ENCODE results near the gene BMP5.

Gene BMP5

DNA sequence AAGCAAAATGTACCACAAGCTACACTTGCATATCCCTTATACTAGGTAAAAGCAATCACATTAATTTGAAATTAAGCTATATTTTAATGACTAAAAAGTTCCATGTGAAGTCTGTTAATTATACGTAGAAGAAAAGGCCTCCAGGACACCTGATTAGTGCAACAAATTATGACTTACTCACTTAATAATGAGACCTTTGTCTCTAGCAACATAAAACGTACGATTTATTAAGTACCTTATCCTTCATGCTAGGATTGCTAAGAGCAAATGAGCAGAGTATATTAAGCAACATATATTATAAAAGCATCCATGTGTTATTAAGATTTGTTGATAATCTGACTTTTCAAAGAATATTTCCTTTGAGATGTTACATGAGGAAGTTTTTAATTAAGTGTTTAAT is 2.5 kb downstream of the BMP5 start:
- no peak for DNase-seq (ENCODE audit: low spot score)

- DNase-seq (ENCODE audit: low spot score): no peak
Measured at GRCh38 chr6:55870181-55870813, 5.1 kb downstream of the BMP5 start.

- no peak for DNase-seq (ENCODE audit: low spot score)
Measured at GRCh38 chr6:55869674-55870073, 5.7 kb downstream of the BMP5 start.

GRCh38 chr6:55868771-55869479 is 6.5 kb downstream of the BMP5 start:
- no peak for DNase-seq (ENCODE audit: low spot score)

DNA sequence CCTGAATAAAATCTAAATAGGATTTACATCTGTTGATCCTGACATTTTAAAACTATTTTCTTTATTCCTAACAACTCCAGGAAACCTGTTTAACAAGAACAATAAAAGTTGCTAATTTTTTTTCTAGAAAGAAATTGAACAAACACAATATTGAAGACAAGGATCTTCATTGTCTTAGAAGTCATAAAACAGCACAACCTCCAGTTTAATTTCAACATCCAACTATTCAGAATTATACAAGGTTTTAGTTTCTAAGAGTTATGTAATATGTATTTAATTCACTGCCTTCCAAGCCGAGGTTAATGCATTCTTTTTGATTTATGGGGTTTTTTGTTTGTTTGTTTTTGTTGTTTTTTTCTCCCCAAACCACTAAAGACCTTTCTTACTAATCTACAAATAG is 7.2 kb downstream of the BMP5 start:
- DNase-seq (ENCODE audit: low spot score): no peak

- DNase-seq (ENCODE audit: low spot score): no peak
Measured at GRCh38 chr6:55866128-55866527, 9.3 kb downstream of the BMP5 start.

DNA sequence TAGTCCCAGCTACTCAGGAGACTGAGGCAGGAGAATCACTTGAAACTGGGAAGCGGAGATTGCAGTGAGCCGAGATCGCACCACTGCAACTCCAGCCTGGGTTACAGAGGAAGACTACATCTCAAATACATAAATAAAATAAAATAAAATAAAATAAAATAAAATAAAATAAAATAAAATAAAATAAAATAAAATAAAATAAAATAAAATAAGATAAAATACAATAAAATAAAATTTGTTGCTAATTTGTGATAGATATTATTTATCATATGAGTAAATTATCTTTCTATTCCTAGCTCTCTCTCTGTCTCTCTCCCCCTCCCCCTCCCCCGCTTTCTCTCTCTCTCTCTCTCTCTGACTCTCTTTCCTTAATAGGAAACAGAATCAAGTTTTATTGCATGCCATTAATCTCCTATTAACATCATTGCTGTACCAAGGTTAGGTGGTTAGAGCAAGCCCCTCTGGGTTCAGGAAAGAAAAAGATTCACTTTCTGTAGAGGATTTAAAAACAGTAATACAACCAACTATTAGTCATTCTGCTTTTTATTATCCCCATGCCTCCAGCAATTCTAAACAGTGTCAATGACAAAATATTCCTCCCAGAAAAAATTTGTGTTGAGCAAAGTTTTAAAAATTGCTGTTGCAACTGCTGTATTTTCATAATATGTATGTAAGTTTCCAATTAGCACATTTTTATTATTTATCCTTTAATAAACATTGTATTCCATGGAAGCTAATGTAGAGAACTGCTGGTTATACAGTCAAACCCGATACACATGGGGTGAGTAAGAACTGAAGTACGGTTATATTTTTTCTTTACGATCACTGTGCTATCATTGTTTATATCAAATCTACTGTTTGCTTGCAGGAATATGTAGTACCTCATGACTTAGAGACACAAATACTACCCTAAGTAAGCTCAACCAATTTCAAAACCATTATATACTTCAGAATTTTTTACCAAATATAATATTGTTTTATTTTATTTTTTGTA is 22.1 kb downstream of the BMP5 start:
- no peak for DNase-seq (ENCODE audit: low spot score)

GRCh38 chr6:55841341-55841740 is 34.0 kb downstream of the BMP5 start:
- DNase-seq (ENCODE audit: low spot score): no peak

- DNase-seq (ENCODE audit: low spot score): no peak
Measured at GRCh38 chr6:55839080-55839479, 36.3 kb downstream of the BMP5 start.

DNA sequence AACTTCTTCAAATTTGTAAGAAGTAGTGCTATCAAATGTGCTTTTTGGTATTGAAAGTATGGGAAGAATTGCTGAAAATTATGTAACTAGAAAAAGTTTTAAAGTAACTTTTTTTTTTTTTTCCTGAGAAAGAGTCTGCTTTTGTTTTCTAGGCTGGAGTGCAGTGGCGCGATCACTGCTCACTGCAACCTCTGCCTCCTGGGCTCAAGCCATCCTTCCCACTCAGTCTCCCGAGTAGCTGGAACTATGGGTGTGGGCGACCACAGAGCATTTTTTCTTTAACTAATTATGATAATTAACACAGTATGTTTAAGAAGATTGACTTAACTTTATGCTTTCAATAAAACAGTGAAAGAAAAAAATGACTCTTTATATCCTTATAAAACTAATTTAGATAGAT is 38.4 kb downstream of the BMP5 start:
- DNase-seq (ENCODE audit: low spot score): no peak

DNA sequence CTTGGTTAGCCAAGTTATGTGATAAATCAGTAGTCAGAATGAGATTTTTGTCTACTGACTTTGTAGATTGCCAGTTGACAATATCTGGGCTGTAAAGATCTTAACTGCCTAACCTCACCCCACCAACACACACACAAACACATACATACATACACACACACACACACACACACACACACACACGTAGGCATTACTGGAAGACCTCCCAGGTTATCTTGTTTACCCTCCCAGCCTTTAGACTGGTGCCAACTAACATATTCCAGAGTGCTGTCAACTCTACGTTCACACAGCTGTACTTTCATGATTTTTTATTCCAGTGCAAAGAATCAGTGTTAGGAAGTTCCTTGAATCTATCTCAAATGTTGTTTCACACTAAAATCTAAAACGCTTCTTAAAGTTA is 38.9 kb downstream of the BMP5 start:
- DNase-seq (ENCODE audit: low spot score): no peak

DNA sequence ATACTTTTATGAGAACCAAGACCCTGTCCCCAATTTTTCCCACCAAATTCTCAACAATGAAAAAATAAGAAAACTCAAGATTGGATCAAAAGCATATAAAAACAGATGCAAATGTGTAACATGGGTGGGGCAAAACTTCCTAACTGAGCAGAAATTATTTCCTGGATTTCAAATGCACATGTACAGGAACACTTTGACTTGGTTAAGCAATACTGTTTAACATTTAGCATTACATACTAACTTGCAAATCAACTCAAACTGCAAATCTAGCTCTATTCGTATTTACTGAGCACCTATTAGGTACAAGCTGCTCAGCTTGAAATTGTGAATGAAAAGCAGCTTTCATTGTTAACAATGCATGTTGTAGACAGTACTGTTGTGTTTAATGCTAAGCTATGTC is 40.2 kb downstream of the BMP5 start:
- DNase-seq (ENCODE audit: low spot score): no peak

DNA sequence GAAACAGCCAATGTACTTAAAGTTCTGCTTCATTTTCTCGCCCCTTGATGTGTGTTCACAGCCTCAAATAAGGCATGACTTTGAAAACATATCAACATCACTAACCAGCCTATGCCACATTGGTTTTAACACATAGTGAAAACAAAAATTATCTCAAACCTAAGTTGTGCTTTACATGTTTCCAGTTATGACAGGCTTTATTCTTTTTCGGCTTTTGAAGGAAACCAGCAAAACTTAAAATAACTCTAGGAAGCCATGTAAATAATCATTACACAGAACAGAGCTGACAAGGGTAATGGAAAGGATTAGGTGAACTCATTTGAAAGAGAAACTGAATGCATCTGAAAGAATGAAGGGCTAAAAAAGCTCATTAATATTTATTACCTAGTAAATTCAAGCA is 42.1 kb downstream of the BMP5 start:
- DNase-seq (ENCODE audit: low spot score): no peak

GRCh38 chr6:55827818-55828522 is 47.4 kb downstream of the BMP5 start:
- no peak for DNase-seq (ENCODE audit: low spot score)

DNA sequence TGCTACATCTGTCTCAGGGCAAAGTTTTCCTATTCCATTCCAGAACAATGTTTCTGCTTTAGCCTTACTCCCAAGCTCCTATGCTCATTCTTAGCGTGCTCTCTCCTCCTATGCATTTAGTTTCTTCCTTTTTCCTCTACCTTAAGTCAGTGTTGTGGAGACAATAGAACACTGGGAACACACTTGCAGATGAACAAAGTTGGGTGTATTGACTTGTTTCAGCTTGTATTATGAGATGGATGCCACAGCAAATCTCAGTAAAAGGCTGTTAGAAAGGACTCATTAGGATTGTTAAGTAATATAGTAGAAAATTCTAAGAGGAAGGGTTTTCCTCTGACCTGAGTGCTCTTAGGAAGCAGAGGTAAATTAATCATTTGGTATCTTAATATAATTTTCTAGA is 48.4 kb downstream of the BMP5 start:
- no peak for DNase-seq (ENCODE audit: low spot score)

GRCh38 chr6:55825402-55826051 is 49.9 kb downstream of the BMP5 start:
- no peak for DNase-seq (ENCODE audit: low spot score)

- no peak for DNase-seq (ENCODE audit: low spot score)
Measured at GRCh38 chr6:55822815-55823214, 52.6 kb downstream of the BMP5 start.

GRCh38 chr6:55822005-55822404 is 53.4 kb downstream of the BMP5 start:
- DNase-seq (ENCODE audit: low spot score): no peak

GRCh38 chr6:55820696-55821095 is 54.7 kb downstream of the BMP5 start:
- DNase-seq (ENCODE audit: low spot score): no peak

DNA sequence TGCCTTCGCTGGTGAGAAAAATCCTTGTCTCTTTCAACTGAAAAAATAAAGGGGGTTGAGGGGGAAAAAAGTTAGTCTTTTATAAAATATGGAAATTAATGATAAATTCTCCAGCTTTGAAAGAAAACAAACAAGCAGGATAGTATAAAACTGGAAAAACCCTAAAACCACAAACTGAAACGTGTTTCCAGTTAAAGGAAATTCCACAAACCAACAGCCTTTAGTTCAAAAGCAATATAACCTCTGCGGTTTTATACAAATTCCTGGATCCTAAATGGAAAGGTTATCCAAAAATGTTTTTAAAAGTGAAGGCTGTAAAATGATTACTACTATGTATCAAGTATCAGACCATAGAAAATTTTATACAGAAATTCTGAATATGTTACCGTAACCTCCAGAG is 55.6 kb downstream of the BMP5 start:
- DNase-seq (ENCODE audit: low spot score): no peak

DNA sequence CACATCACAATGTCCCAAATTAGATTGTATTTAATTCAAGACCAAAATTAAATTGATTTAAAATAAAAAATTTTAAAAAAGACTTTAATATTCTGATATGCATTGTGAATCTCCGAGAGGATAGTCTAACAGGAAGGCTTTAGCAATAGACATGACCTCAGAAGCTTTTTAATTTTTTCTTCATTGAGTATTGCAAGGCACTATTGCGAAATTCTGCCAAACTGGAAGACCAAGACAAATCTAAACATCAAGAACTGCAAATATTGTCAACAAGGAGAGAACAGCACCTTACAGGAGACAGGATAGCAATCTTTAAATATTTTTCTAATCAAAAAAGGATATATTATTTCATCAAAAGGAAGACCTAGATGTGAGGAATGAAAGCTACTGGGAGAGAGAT is 56.9 kb downstream of the BMP5 start:
- no peak for DNase-seq (ENCODE audit: low spot score)

GRCh38 chr6:55812509-55812908 is 62.9 kb downstream of the BMP5 start:
- DNase-seq (ENCODE audit: low spot score): no peak
